Activated effector memory CD4-positive, alpha-beta T cell treated with anti-CD3 and anti-CD28 coated beads, Interleukin-2, amount 50 U/mL, for 16 hours (primary cell): ENCODE results near the gene ZSCAN16.
"Not testable (repeated sequence)": the region's sequence is repeated elsewhere in the genome, so short reads cannot be mapped to it uniquely, and the experiment has no call there.

ENCODE experiments used
- DNase-seq: peaks from one replicate; pipeline ENCODE4 v3.0.0-alpha.2; 2020

The ZSCAN16 gene

DNA sequence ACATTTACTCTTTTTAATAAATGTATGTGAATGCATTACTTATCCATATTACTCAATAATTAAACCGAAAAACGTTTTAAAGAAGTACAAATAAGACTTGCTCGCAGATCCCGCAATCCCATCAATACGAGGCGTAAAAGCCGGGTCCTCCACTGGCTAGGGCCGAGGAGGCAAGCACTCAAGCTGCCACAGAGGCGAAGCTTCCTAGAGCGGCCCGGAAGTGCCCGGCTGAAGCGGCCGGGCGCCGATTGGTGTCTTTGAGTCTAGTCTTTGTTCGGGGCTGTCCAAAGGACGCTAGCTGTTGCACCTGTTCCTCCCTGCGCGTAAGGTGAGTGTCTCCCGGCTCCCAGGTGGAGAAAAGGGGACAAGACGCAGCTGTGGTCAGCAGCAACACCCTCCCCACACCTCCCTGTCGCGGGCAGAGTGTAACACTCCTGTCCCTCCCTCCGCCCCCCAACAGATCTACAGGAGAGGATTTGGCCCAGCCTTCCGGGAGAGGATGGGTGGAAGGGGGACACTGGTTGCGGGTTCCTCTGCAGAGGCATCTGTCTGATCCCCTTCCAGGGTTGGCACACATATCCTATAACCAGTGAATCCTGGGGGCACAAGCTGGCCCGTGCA lies at the start of gene ZSCAN16:
Gene ZSCAN16, plus strand, starts transcription at position 260 of the 621 bp plus-strand sequence. CDS start 835 bp downstream, outside the sequence.
- DNase-seq: peak; percentile 92

DNA sequence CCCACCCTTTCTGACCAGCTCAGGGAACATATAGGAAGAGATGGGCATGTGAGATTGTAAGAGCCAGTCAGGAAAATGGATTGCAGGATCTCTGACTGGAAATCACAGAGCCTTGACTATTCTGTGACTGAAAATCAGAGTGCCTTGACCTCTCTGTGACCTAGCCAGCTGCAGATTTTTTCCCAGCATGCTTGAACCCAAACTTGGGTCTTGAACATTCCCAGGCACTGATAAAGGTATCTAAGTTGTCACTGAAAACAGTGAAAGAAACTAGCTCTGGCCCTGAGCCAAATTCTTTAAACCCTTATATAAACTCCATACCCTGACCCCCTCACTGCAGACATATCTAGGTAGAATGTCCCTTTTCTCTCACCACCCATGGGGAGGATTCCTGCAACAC lies 46.4 kb upstream of the ZSCAN16 start:
- DNase-seq: no peak

DNA sequence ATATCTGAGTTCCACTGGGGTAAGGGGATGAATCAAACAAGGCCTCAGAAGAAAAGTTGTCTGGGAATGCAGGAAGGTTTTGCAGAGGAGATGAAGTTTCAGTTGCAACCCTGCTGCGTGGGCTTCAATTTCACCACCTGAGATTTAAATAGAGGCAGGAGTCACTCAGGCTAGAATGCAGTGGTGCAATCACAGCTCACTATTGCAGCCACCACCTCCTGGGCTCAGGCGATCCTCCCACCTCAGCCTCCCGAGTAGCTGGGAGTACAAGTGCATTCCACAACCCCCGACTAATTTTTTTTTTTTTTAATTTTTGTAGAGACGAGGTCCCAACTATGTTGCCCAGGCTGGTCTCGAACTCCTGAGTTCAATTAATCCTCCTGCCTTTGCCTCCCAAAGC lies 45.6 kb upstream of the ZSCAN16 start:
- DNase-seq: no peak

DNA sequence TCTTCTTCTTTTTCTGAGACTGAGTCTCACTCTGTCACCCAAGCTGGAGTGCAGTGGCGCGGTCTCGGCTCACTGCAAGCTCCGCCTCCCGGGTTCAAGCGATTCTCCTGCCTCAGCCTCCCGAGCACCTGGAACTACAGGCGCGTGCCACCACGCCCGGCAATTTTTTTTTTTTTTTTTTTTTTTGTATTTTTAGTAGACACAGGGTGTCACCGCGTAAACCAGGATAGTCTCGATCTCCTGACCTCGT lies 44.1 kb upstream of the ZSCAN16 start, which contains the start of gene ZNF165:
Gene ZNF165, plus strand, starts transcription at position 188 of the 250 bp plus-strand sequence. CDS start 4,913 bp downstream, outside the sequence.
- DNase-seq: not testable (repeated sequence)

DNA sequence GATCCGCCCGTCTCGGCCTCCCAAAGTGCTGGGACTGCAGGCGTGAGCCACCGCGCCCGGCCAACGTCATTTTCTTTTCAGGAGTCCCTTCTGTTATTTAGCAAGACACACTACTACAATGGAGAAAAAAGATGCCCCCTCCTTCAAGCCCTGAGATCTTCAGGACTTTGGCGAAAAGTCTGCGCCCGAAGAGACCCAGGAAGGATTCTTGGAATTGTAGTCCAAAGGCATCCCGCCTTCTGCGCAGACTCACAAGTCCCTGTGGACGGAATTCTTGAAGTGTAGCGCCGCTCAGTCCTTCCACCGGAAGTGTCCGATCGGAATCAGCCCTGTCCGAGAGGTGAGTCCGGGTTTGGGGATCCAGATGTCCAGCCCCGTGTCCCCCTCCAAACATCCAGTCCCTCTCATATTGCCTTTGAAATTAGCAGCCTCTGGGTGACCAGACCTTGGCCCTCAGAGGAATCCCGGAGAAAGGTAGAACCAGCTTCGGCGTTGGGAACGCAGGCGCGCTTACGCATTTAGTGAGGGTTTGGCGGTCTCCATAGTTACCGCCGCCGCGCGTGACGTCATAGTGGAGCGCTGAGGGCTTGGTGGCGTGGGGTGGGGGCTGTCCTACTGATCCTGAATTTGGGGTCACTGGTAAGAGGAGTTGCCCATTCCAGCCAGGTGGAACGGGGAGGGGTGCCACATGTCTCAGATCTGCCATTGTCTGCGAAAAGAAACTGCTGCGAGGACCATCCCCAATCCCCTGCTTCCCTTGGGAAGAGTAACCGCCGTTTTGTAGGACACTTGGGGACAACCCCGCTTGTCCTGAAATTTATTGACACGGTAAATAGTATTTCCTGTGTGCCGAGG lies 43.6 kb upstream of the ZSCAN16 start:
- peak; percentile 95 for DNase-seq

DNA sequence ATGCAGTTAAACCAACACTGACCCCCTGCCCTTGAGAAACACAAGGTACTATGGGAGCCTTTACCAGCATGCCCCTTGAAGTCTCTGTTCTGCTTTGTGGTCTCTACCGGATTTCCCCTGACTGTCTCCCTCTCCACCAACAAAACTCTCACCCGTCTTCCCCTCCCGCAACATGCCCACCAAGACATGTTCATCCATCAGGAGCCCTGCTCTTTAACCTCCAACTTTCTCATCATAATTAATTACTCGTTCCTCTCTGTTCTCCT lies 43.0 kb upstream of the ZSCAN16 start:
- DNase-seq: peak; percentile 65

DNA sequence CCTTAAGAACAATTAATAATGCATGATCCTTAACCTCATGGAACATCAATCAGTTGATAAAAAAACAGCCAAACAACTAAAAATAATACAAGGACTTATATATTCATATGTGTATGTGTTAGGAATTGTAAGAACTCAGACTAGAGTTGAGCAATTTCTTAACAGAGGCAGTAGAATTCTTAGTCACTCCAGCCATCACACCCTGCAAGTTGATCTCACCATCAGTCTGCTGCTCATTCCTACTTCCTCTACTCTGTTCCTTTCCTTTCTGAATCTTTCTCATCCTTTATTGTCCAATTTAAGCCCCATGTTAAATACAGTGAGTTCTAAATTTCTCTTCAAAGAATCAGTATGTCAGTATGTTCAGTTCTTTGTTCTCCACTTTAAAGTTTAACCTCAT lies 41.5 kb upstream of the ZSCAN16 start:
- DNase-seq: no peak

DNA sequence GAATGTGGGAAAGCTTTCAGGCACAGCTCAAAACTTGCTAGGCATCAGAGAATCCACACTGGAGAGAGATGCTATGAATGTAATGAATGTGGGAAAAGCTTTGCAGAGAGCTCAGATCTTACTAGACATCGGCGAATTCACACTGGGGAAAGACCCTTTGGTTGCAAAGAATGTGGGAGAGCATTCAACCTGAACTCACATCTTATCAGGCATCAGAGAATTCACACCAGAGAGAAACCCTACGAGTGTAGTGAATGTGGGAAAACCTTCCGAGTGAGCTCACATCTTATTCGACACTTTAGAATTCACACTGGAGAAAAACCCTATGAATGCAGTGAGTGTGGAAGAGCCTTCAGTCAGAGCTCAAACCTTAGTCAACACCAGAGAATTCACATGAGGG lies 35.4 kb upstream of the ZSCAN16 start:
- DNase-seq: no peak

DNA sequence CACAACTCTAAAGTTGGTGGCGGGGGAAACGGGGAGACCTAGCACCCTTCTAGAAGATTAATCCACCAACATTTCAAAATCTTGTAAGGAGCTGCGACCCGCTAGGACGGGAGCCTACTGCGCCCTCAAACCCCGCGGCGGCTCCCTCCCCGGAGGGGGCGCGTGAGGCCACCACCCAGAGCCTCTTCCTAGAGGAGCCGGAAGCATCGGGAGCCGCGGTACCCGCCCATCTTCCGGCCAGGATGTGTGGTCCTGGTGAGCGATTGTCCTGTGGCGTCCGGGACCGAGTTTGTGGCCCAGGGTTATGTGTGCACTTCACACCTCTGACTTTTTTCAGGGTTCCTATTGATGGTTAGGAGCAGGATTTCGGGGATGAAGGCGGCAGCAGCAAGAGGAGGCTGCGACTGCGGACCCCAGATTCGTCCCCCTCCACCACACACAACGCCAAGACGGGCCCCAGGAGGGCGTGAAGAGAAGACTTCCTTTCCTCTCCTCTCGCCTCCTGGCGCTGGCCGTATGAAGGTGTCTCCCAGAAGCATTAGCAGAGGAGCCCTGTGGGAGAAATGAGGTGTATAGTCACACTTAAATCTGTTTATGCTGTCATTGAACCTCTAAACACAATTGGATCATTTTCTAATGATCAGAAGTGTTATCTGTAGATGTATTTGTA lies 33.4 kb upstream of the ZSCAN16 start:
- DNase-seq: no peak

DNA sequence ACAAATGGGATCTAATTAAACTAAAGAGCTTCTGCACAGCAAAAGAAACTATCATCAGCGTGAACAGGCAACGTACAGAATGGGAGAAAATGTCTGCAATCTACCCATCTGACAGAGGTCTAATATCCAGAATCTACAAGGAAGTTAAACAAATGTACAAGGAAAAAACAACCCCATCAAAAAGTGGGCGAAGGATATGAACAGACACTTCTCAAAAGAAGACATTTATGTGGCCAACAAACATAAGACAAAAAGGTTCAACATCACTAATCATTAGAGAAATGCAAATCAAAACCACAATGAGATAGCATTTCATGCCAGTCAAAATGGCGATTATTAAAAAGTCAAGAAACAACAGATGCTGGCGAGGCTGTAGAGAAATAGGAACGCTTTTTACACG lies 22.2 kb upstream of the ZSCAN16 start:
- DNase-seq: not testable (repeated sequence)

DNA sequence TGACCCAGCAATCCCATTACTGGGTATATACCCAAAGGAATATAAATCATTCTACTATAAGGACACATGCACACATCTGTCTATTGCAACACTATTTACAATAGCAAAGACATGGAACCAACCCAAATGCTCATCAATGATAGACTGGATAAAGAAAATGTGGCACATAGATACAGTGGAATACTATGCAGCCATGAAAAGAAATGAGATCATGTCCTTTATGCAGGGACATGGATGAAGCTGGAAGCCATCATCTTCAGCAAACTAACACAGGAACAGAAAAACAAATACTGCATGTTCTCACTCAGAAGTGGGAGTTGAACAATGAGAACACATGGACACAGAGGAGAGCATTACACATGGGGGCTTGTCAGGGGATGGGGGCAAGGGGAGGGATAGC lies 21.7 kb upstream of the ZSCAN16 start:
- not testable (repeated sequence) for DNase-seq

DNA sequence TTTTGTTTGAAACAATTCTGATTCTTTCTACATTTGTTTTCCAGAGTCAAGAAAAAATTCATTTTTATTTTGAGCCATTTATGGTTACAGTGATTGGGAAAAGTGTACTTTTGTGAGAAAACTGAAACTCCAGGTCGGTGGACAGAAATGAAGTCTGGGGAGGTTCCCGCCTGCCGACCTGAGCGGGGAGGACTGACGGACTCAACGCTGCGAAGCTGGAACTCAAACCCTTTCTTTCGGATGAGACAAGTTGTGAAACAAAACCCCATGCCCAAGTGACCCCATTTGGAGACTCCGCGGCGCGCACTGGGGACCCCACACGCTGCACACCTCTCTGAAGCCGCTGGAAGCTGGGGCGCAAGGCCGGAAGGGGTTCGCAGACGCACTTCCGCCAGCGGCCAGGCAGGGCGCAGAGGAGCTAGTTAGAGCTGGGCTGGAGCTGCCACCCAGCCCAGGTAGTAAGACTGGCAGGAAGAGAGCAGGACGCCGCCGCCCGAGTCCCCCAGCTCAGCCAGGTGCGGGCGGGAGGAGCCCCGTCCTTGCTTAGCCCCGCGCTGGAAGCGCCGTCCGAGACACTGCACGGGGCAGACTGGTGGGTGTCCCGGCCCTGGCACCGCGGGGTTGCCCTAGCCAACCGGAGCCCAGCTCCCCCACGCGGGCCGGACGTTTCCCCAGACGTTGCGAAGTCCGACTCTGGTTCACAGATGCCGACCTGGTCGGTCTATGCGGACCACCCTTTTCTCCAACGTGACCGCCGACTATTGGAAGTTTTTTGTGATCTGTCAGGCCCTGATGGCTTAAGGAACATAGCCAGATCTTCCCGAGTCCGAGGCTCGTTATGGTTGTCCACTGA lies 19.8 kb upstream of the ZSCAN16 start:
- peak; percentile 93 for DNase-seq

DNA sequence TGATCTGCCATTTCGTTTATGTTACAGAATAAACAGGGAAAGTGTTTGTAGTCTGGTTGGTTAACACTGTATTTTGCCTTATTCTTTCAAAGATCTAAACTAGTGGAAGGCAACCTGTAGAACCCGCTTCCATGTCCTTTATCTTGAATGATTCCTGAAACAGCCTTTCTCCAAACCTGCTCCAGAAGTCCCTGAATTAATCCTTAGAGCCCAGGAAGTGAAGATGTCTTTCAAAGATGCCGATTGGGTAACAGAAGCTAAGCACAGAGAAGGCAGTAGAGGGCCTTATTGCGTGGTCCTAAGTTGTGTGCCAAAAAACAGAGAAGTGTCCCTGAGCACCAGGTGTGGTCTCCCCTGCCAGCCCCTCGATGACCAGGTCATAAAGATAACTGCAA lies 19.2 kb upstream of the ZSCAN16 start:
- DNase-seq: no peak

DNA sequence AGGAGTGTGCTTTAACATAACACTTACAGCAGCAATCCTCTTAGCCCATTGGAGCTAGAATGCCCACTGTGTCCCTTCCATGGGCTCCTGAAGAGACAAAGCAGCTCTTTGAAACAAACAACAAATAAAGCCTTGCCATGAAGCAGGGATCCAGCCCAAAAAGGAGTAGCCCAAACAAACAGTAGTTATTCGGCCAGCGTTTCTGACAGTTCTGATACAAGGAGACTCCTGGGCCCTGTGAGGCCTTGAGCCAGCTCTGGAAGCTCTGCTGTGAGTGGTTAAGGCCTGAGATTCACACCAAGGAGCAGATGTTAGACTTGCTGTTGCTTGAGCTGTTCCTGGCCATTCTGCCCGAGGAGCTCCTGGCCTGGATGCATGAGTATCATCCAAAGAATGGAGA lies 16.9 kb upstream of the ZSCAN16 start:
- no peak for DNase-seq

DNA sequence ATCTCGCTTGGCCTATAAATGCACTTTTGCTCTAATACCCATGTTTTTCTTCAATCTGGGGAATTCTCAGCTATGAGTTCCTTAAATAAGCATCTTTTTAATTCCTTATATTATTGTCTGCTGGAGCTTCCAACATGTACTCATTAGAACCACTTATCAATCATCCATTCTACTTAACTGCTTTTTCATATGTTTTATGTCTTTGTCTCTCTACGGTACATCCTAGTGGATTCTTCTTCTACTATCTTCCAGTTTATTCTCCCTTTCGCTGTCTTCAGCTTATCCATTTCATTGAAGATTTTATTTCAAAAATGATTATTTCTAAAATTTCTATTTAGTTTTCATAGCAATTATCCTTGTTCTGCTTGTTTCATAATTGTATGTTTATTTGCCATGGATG lies 12.4 kb upstream of the ZSCAN16 start:
- DNase-seq: no peak

DNA sequence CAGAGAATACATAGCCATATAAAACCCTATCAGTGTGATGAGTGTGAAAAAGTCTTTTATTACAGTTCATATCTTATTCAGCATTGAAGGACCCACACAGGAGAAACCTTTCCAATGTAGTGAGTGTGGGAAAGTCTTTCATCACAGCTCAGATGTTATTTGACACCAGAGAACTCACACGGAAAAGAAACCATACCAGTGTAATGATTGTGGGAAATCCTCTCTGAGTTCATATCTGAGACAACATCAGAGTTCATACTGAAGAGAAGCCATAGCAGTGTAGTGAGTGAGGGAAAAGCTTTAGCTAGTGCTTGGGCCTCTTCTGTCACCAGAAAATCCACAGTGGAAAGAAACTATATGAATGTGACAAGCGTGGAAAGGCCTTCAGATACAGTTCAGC lies 8.6 kb upstream of the ZSCAN16 start:
- DNase-seq: no peak

DNA sequence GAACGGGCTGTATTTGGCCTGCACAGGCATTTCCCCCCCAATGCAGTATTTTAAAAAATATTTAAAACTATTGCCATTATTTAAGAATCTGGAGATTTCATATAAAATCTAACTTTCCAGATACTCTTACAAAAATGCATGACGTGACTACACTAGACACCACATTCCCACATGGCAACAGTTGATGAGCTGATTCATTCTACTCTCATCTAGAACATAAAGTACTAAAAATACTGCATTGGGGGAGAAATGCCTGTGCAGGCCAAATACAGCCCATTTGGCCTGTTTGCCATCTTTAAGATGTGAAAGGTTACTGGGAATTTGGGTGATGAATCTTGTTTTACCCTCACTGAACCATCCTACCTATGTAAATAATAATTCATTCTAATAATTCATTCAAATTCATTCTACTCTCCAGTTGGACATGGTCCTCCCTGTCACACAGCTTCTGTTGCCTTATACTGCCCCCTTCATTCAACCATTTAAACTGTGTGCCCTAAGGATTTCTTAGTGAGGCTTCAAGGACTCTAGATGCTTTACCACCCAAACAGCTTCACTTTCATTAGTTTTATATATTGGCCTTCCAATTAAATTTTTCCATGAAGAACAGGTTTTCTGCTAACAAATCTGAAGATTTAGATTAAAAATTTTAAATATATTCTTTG lies 6.9 kb upstream of the ZSCAN16 start:
- no peak for DNase-seq

DNA sequence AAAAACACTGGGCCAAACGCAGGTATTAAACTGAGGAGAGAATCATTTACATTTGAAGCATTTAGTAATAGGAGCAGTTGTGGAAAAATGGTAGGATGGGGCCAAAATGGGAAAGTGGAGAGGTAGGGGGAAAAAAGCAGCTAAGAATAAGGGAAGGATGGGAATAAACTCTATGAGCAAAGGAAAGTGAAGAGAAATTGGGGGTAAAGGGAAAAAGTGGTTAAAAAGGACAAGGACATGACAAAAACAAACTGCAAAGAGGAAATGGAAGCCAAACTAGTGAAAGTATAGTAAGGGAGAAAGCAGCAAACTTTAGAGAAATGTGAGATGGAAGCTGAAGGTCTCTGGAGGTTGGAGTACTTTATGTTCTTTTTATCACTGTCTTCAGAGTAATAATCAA lies 6.2 kb upstream of the ZSCAN16 start:
- DNase-seq: no peak

DNA sequence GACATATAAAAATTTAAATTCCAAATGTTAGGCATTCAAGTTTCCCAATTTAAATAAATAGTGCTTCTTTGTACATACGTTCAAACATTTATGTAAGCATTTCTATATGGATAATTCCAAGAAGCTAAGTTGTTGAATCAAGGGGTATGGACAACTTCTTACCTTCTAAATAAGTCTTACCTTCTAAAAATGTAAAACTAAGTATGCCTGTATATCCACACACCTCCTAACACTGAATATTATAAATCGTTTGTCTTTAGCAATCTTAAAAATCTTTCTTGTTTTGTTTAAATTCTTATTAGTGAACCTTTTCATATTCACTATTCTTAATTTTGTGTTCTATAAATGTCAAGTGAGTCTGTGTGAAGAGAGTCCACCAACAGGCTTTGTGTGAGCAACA lies 2.5 kb upstream of the ZSCAN16 start:
- no peak for DNase-seq

DNA sequence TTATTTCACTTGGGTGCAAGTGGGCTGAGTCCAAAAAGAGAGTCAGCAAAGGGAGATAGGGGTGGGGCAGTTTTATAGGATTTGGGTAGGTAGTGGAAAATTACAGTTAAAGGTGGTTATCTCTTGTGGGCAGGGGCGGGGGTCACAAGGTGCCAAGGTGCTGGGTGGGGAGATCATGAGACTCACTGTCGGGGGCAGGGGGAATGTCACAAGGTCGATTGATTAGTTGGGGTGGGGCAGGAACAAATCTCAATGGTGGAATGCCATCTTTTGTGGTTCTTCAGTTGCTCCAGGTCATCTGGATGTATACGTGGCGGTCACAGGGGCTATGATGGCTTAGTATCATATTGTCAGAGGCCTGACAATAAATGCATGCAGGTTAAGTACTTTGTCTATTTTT lies 2.1 kb upstream of the ZSCAN16 start:
- DNase-seq: not testable (repeated sequence)

DNA sequence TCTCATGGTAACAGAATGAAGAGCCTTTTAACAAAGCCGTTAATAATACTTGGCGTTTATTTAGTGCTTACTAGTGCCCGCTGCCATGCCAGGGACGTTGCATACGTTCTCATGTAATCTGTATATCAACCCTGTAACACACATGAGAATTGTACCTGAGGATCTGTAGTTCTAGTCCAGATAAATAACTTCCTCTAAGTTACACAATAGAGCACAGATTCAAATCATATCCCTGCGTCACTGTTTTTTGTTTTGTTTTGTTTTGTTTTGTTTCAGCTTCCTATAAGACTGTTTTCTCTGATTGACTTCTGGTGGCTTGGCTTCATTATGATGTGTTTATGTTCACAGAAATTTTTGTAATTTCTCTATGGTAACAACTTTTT lies 553 bp downstream of the ZSCAN16 start:
- DNase-seq: no peak

DNA sequence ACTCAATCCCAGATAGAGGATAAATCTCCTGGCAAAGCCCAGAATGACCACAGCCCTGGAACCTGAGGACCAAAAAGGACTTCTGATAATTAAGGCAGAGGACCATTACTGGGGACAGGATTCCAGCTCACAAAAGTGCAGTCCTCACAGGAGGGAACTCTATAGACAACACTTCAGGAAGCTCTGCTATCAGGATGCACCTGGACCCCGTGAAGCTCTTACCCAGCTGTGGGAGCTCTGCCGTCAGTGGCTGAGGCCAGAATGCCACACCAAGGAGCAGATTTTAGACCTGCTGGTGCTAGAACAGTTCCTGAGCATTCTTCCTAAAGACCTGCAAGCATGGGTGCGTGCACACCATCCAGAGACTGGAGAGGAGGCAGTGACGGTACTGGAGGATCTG lies 992 bp downstream of the ZSCAN16 start:
- DNase-seq: no peak

DNA sequence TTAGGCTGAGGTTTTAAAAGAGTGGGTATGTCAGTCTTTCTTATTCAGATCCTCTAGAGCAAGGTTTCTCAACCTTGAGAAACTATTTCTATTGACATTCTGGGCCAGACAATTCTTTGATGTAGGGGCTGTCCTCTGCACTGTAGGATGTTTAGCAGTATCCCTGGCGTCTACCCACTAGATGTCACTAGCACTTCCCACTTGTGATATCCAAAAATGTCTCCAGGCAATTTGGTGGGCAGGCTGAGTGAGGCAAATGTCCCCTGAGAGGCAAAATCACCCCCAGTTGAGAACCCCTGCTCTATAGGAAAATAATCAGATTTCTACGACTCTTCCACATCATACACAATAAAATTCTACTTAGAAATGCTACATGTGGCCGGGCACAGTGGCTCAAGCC lies 9.6 kb downstream of the ZSCAN16 start:
- DNase-seq: no peak
